CD4-positive, alpha-beta T cell treated with Interleukin-17A for 1 hour (primary cell): ENCODE measurements around the gene SULT1A3.
A peak's percentile ranks its signal among the peaks of the same experiment; 100 is the strongest.
"Not testable (repeated sequence)": the region's sequence is repeated elsewhere in the genome, so short reads cannot be mapped to it uniquely, and the experiment has no call there.

Experiments used
- DNase-seq: peaks from one replicate; pipeline ENCODE4 v3.0.0-alpha.2; 2020

SULT1A3 gene

GRCh38 chr16:30199049-30199448, at the start of gene SULT1A3:
SULT1A3 (plus strand) TSS chr16:30199255; CDS start chr16:30200729, 1,474 bp downstream.
- not testable (repeated sequence) for DNase-seq

GRCh38 chr16:30151091-30151490, 48.0 kb upstream of the SULT1A3 start:
- DNase-seq: no peak

GRCh38 chr16:30152517-30152916, 46.5 kb upstream of the SULT1A3 start:
- DNase-seq: no peak

GRCh38 chr16:30155188-30155587, 43.9 kb upstream of the SULT1A3 start:
- no peak for DNase-seq

GRCh38 chr16:30157214-30157613, 41.8 kb upstream of the SULT1A3 start:
- DNase-seq: no peak

- DNase-seq: no peak
Measured at GRCh38 chr16:30163538-30163937, 35.5 kb upstream of the SULT1A3 start.

- peak; percentile 34 for DNase-seq
Measured at GRCh38 chr16:30166202-30166902, 32.7 kb upstream of the SULT1A3 start.

GRCh38 chr16:30168746-30169145, 30.3 kb upstream of the SULT1A3 start:
- not testable (repeated sequence) for DNase-seq

GRCh38 chr16:30169416-30169815, 29.6 kb upstream of the SULT1A3 start:
- not testable (repeated sequence) for DNase-seq

GRCh38 chr16:30170145-30170544, 28.9 kb upstream of the SULT1A3 start:
- not testable (repeated sequence) for DNase-seq

- no peak for DNase-seq
Measured at GRCh38 chr16:30173054-30173453, 26.0 kb upstream of the SULT1A3 start.

- not testable (repeated sequence) for DNase-seq
Measured at GRCh38 chr16:30176876-30177275, 22.2 kb upstream of the SULT1A3 start.

- no peak for DNase-seq
Measured at GRCh38 chr16:30179195-30179594, 19.9 kb upstream of the SULT1A3 start.

- DNase-seq: no peak
Measured at GRCh38 chr16:30179931-30180330, 19.1 kb upstream of the SULT1A3 start.

- no peak for DNase-seq
Measured at GRCh38 chr16:30180741-30181140, 18.3 kb upstream of the SULT1A3 start.

- DNase-seq: peak; percentile 83
Measured at GRCh38 chr16:30183233-30184095, 15.6 kb upstream of the SULT1A3 start, which contains the start of gene CORO1A. CORO1A (plus strand) TSS chr16:30183602; CDS start chr16:30185210, 1,608 bp downstream.

- DNase-seq: peak; percentile 90
Measured at GRCh38 chr16:30184096-30184890, 14.8 kb upstream of the SULT1A3 start.

GRCh38 chr16:30184891-30185682, 14.0 kb upstream of the SULT1A3 start:
- no peak for DNase-seq

GRCh38 chr16:30185683-30186421, 13.2 kb upstream of the SULT1A3 start:
- DNase-seq: peak; percentile 92

GRCh38 chr16:30186444-30186781, 12.6 kb upstream of the SULT1A3 start:
- DNase-seq: no peak

GRCh38 chr16:30186782-30187555, 12.1 kb upstream of the SULT1A3 start:
- peak; percentile 89 for DNase-seq
